Glutamatergic neuron (in vitro differentiated cells): Measurements from ENCODE around the gene DDX49. TPM values are rescaled to one million over a fixed set of nuclear protein-coding genes. Genes with fewer than 3 reads are reported as not detected.
A peak's percentile ranks its signal among the peaks of the same experiment; 100 is the strongest.

ENCODE experiments used
- DNase-seq: peaks from one replicate; pipeline ENCODE4 v3.0.0; 2022
- H3K27ac Mint-ChIP-seq: one replicate; pipeline ENCODE4 v1.8.0; 2020; ENCODE audit warnings: mild to moderate bottlenecking, mixed read lengths, inconsistent platforms; ENCODE audit not compliant: unreplicated experiment
- H3K27me3 Mint-ChIP-seq: one replicate; pipeline ENCODE4 v1.8.0; 2020; ENCODE audit warnings: mild to moderate bottlenecking, moderate library complexity, mixed read lengths, inconsistent platforms; ENCODE audit not compliant: unreplicated experiment
- H3K36me3 Mint-ChIP-seq: one replicate; pipeline ENCODE4 v1.8.0; 2020; ENCODE audit warnings: mild to moderate bottlenecking, mixed read lengths, inconsistent platforms; ENCODE audit not compliant: unreplicated experiment
- H3K4me1 Mint-ChIP-seq: one replicate; pipeline ENCODE4 v1.8.0; 2020; ENCODE audit warnings: mild to moderate bottlenecking, low read depth, mixed read lengths, inconsistent platforms; ENCODE audit not compliant: unreplicated experiment
- H3K4me3 Mint-ChIP-seq: one replicate; pipeline ENCODE4 v1.8.0; 2020; ENCODE audit warnings: mild to moderate bottlenecking, mixed read lengths, inconsistent platforms; ENCODE audit not compliant: unreplicated experiment
- H3K9me3 Mint-ChIP-seq: one replicate; pipeline ENCODE4 v1.8.0; 2020; ENCODE audit warnings: mild to moderate bottlenecking, moderate library complexity, mixed read lengths, inconsistent platforms; ENCODE audit not compliant: unreplicated experiment
- CTCF ChIP-seq: fragments of 200-600 bp; sonication (generic); IDR thresholded peaks from one replicate; pipeline ENCODE4 v1.5.0; 2021; ENCODE audit not compliant: partially characterized antibody, unreplicated experiment
- total RNA-seq: library from RNA; stranded (reverse); fragmentation: NEBNext Ultra II Directional; extraction: Animal tissue kit (Norgen Biotek cat#: 25700); gene quantifications from one replicate; pipeline ENCODE4 v1.2.1, GENCODE V29; 2021; ENCODE audit not compliant: unreplicated experiment

The DDX49 gene
- total RNA-seq, 1 donor from 2014 or later, result 51.4 TPM

GRCh38 chr19:18921593-18921992 is 2.1 kb downstream of the DDX49 start:
- Mint-ChIP-seq H3K27me3 (peaks cover 14% of the 10 kb centered on the region), H3K4me1 (peaks cover 8% of the 10 kb centered on the region), H3K36me3 (no peaks in the 10 kb centered on the region), H3K4me3 (peak overlapping the region; percentile 57), H3K27ac (no peak overlapping the region), H3K9me3 (peaks cover 23% of the 10 kb centered on the region)
- DNase-seq, result no peak
- no peak for TF ChIP-seq CTCF

GRCh38 chr19:18922228-18922985 is 2.9 kb downstream of the DDX49 start:
- no peak for DNase-seq
- TF ChIP-seq CTCF, result no peak
- H3K4me3 Mint-ChIP-seq, result no peak overlapping the region
- peaks cover 14% of the 10 kb centered on the region for H3K27me3 Mint-ChIP-seq
- no peak overlapping the region for H3K27ac Mint-ChIP-seq
- peaks cover 21% of the 10 kb centered on the region for H3K9me3 Mint-ChIP-seq
- no peaks in the 10 kb centered on the region for H3K36me3 Mint-ChIP-seq
- peaks cover 8% of the 10 kb centered on the region for H3K4me1 Mint-ChIP-seq

GRCh38 chr19:18924684-18925213 is 5.2 kb downstream of the DDX49 start:
- Mint-ChIP-seq H3K27me3 (peaks cover 13% of the 10 kb centered on the region), H3K4me1 (peaks cover 2% of the 10 kb centered on the region), H3K36me3 (no peaks in the 10 kb centered on the region), H3K4me3 (no peak overlapping the region), H3K9me3 (peaks cover 9% of the 10 kb centered on the region), H3K27ac (peak overlapping the region; percentile 29)
- TF ChIP-seq CTCF, result no peak
- no peak for DNase-seq

GRCh38 chr19:18928018-18928805 is 8.7 kb downstream of the DDX49 start:
- peaks cover 10% of the 10 kb centered on the region for H3K27me3 Mint-ChIP-seq
- DNase-seq, result no peak
- H3K4me1 Mint-ChIP-seq, result no peaks in the 10 kb centered on the region
- no peak overlapping the region for H3K27ac Mint-ChIP-seq
- H3K4me3 Mint-ChIP-seq, result no peak overlapping the region
- H3K9me3 Mint-ChIP-seq, result peaks cover 3% of the 10 kb centered on the region
- H3K36me3 Mint-ChIP-seq, result no peaks in the 10 kb centered on the region
- TF ChIP-seq CTCF, result no peak

- peaks cover 7% of the 10 kb centered on the region for H3K9me3 Mint-ChIP-seq
- no peak for TF ChIP-seq CTCF
- peak overlapping the region; percentile 12 for H3K27ac Mint-ChIP-seq
Observed at GRCh38 chr19:18929311-18929710, 9.8 kb downstream of the DDX49 start.

More at GRCh38 chr19:18929311-18929710, 9.8 kb downstream of the DDX49 start:
- peaks cover 13% of the 10 kb centered on the region for H3K27me3 Mint-ChIP-seq
- H3K36me3 Mint-ChIP-seq, result no peaks in the 10 kb centered on the region
- no peak for DNase-seq
- no peak overlapping the region for H3K4me3 Mint-ChIP-seq
- H3K4me1 Mint-ChIP-seq, result no peaks in the 10 kb centered on the region
